HG03103 (cell line): ENCODE measurements around the gene CHAC1.

Experiments
- ATAC-seq: cut with Tn5 transposase; IDR thresholded peaks from one replicate; pipeline ENCODE4 v1.9.1; 2021; ENCODE audit warnings: low read depth; ENCODE audit not compliant: unreplicated experiment

CHAC1 gene

DNA sequence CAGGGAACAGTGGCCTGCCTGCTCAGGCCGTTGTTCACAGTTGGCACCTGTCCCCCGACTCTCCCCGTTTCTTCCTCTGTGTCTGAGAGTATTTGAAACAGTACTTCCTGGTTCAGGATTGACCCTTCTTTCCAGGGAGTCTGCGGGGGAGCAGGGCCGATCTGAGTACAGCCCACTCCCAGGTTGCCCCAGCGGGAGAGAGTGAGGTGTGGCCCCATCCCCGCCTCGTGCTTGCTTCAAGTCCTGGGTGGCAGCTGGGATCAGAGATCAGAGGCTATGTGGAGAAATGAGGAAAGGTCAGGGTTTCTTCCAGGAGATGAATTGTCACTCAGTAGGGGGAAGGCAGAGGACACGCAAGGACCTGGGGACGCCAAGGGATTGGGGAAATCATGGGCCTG is 30.7 kb upstream of the CHAC1 start:
- ATAC-seq = no peak

DNA sequence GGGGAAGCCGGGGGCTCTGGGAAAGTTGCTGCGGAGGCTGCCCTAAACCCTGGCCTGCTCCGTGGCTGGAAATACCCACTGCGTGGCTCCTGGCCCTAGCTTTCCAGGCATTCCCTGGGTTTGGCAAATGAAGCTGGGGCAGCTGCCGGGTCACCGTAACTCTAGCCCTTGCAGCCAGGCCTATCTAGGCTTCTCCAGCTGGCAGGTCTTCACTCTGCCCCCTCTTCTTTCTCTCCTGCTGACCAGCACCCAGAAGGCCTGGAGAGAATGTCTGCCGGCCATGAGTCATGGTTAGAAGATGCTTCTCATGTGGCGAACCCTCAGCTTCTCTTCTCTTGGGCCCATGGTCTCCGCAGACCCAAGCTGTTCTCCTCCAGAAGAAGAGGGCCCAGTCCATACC is 29.7 kb upstream of the CHAC1 start:
- no peak for ATAC-seq

DNA sequence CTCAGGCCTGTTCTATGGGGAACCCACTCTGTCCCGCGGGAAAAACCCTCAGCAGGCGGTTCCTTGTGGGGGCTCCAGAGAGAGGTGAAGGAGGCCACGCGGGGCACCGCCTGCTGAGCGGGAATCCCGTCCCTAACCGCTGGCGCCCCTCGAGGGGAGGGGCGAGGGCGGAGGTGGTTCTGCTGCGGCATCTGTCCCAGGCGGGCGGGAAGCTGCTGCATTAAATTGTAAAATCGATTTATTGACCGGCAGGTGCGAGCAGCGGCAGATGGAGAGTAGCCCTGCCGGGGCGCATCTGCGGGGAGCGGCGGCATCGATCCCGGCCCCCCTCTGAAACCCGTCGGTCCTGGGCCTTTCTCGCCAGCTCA is 27.8 kb upstream of the CHAC1 start:
- no peak for ATAC-seq

DNA sequence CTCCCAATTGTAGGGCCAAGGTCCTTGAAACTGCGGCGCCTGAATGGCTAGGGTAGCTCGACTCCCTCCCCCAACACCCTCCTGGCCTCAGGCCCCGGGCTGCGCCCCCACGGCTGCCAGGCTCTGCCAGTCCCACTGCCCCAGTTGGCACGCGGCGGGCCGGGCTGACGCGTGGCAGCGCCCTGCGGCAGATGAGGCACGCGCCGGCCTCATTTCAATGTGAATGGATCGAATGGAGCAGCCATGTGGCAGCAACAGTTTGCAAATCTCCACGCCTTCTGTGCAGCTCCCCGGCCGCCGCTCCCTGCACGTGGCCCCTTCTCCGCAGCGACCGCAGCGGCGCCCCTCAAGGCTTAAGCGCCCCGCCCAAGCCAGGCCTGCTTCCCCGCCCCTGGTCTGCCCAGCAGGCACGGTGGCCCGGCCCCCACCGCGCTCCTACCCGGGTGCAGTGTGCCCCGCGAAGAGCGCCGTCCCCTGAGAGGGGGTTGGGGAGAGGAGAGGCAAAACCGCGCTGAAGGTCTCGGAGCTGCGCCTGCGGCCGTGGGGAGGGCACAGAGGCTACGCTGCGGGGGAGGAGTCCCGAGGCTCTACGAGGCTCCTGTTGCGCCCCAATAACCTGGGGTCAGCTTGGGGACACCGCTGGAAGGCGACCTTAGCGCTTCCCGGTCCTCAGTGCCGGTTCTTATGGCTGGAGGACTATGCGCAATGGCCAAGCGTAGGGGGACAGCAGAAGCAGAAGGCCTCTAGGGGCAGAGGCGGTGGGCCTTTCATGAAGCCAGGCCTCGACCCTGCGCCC is 27.2 kb upstream of the CHAC1 start:
- no peak for ATAC-seq

DNA sequence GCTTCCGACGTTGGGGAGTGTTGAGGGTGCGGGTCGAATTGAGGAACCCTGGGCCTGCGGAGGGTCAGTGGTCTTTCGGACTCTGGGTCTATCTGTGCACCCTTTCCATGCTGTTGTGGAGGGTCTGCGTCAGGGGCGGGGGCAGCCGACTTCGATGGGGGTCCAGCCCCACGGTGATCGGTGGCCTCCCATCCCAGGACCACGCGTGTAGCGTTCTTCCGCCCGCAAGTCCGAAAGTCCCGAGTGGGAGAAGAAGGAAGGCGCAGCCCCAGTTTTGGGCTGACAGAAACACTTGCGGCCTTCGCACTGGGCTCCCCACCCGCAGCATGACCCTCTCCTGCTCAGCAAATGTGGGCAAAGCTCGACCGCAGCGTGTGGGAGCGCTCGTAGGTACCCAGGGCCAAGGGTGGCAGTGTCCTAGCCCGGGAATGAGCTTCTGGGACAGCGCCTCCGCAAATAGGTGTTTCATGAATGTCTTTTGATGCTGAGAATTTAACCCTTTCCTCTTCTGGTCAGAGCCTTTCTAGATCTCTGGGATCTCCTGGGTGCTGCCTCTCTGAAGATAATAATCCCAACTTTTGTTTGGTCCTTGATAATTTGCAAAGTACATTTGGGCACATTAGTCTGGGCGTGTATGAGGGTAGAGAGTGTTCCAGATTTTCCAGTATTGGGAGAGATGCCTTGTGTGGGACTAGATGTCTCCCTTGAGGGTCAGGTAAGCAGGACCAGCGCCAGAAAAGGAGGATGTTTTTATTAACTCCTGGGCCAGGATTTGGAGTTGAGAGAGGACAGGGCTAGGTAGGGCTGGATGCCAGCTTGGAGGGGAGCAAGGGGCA is 26.4 kb upstream of the CHAC1 start:
- ATAC-seq = no peak

DNA sequence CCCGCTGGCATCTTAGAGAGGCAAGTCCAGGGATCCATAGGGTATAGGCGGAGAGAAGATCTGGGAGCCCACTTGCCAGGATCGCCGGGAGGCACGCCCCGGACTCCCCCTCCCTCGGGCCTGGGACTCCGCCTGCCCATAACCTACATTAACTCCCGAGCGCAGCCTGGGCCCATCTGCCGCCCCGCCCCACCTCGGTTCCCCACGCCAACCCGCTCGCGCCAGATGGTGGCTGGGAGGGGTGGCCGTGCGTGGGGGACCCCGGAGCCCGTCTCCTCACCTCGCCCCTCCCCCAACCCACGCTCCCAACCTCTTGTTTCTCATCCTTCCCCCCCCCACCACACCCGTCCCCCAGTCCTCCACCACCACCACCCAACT is 25.8 kb upstream of the CHAC1 start:
- no peak for ATAC-seq

DNA sequence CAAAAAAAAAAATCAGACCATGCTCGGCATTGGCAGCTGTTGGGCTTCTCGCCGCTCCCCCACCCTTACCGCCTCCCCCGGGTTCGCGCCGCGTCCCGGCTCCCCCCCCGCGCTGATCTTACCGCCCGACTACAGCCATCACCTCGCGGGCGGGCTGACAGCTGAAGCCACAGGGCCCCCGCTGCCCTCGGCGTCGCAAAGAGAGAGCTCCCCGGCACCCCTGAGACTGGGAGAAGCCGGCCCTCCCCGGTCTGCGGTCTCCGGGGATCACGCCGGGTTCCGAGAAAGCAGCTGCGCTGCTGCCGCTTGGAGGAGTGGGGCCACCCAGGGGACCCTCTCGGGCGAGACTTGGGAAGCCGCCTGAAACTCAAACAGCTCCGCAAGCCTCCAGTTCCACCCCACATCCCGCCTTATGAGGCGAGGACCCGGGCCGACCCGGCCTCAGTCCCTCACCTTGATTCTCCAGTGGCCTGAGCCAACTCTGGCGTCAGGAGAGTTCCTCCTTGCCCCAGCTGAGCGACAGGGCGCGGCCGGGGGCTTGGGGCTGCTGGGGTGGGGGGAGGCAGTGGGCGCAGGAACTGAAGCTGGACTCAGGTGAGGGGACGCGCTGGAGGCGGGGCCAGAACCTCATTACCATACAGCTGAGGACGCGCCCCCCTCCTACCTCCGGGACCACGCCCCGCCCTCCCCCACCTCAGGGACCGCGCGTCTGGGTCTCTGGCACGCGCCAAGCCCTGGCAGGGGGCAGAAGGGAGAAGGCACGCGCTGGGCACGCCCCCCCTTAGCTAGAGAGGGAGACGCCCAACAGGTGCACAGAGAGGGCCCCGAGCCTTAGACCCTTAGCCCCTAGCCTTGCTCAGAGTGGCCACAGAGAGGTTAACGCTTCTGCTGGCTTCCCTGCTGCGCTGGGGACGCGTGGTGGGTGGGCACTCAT is 25.1 kb upstream of the CHAC1 start:
- ATAC-seq = no peak

DNA sequence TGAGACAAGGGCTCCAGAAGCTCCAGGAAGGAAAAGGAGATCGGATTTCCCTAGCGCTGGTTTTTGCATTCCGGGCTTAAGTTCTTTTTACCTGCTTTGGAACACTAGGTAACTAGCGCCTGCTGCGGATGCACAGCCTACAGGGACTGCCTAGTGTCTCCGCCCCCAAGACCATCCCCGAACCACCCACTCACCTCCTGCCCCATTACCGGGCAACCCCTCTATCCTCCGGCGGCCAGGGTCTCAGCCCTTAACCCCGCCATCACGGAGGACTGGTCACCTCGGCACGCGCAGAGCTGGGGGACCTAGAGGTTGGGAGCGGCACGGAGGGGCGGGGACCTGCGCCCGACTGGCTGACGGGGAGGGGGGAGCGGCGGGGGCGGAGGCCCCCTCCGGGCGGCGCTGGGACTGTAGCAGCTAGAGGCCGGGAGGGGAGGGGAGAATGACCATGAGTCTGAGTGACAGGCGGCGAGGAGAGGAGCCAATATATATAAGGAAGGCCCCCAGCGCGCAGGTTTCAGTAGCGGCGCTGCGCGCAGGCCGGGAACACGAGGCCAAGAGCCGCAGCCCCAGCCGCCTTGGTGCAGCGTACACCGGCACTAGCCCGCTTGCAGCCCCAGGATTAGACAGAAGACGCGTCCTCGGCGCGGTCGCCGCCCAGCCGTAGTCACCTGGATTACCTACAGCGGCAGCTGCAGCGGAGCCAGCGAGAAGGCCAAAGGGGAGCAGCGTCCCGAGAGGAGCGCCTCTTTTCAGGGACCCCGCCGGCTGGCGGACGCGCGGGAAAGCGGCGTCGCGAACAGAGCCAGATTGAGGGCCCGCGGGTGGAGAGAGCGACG is 24.2 kb upstream of the CHAC1 start, which contains the start of gene DLL4:
Gene DLL4 (plus strand): TSS at position 520 of the 839 bp plus-strand sequence. CDS start 329 bp downstream, outside the sequence.
- no peak for ATAC-seq

DNA sequence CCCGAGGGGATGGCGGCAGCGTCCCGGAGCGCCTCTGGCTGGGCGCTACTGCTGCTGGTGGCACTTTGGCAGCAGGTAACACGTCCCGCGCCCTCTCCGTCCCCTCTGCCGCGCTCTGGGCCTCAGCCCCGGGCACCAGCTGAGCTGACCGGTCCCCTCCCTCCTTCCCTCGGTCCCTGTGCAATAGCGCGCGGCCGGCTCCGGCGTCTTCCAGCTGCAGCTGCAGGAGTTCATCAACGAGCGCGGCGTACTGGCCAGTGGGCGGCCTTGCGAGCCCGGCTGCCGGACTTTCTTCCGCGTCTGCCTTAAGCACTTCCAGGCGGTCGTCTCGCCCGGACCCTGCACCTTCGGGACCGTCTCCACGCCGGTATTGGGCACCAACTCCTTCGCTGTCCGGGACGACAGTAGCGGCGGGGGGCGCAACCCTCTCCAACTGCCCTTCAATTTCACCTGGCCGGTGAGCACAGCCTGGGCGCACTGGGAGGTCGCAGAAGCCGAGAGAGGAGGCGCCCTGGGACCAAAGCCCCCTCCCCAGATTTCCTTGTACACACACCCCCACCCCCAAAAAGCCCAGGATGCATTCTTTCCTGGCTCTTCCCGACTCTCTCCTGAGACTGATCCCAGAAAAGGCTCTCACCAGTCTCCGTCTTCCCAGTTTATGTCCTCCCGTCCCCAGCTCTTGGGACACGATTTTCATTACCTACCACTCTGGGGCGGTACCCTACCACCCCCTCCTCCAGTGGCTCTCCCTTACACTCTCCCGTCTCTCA is 23.4 kb upstream of the CHAC1 start:
- ATAC-seq = no peak

DNA sequence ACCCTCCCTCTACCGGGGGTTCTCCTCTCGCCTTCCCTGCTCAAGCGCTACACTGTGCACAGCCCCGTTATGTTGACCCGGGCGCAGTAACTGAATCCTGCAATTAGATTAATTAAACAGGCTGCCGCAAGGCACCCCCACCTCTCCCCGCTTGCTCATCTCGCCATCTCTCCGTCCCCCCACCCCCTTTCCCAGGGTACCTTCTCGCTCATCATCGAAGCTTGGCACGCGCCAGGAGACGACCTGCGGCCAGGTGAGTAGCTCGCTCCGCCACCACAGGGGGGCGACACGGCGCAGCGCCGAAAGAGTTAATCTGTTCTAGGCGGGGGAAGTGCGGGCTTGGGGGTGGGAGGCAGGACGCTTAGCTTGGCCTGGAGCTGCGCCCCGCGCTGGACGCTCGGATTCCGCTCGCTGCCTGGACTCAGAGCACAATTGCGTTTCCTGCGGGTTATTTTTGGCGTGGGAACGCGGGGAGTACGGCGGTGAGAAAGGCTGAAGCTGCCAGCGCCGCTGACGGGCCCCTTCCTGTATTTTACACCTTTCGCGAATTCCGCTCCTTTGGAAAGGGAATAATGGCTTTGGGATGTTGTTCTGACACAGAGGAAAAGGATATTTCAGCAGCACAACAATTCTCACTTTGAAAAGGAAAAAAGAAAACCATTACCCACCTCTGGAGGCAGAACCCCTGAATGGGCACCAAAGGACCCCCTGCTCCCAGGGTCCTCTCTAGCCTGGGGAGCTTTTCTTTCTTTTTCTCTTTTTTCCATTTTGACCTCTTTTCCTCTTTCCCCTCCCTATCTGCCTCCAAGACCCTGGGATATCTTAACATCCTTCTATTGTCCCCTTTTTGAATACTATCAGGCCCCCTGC is 22.6 kb upstream of the CHAC1 start:
- ATAC-seq = no peak

DNA sequence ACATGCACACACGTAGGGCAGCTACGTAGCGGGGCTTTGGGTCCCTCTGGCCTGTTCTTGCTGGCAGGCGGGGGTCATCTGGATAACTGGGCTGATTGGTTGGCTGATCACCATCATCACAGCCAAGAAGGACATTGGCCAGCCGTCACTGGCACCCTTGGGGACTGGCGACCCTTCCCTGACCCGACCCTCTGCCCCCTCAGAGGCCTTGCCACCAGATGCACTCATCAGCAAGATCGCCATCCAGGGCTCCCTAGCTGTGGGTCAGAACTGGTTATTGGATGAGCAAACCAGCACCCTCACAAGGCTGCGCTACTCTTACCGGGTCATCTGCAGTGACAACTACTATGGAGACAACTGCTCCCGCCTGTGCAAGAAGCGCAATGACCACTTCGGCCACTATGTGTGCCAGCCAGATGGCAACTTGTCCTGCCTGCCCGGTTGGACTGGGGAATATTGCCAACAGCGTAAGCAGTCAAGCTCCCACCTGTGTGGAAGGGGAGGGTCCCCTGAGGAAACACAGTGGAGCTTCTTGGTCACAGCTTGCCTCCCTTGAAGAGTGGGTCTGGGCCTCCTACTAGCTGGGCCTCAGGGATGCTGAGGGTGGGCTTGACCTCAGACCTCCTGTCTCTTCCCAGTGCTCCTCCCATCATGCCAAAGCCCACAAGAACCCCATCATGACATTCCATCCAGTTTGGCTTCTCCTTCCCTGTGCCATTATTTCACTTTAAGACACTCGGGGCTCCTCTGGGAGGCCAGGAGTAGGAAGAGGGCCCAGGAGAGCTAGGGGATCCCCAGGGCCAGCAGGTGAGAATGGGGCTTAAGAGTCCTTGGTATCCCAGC is 21.8 kb upstream of the CHAC1 start:
- ATAC-seq = no peak

DNA sequence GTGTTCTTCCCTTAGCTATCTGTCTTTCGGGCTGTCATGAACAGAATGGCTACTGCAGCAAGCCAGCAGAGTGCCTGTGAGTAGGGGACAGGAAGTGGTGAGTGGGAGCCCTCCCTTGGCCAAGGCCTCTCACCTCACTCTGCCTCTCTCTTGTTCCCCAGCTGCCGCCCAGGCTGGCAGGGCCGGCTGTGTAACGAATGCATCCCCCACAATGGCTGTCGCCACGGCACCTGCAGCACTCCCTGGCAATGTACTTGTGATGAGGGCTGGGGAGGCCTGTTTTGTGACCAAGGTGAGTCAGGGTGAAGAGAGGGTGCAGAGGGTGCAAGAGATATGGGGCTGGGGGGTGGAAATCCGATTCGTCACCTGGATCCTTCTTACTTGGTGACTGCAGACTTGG is 21.1 kb upstream of the CHAC1 start:
- no peak for ATAC-seq

DNA sequence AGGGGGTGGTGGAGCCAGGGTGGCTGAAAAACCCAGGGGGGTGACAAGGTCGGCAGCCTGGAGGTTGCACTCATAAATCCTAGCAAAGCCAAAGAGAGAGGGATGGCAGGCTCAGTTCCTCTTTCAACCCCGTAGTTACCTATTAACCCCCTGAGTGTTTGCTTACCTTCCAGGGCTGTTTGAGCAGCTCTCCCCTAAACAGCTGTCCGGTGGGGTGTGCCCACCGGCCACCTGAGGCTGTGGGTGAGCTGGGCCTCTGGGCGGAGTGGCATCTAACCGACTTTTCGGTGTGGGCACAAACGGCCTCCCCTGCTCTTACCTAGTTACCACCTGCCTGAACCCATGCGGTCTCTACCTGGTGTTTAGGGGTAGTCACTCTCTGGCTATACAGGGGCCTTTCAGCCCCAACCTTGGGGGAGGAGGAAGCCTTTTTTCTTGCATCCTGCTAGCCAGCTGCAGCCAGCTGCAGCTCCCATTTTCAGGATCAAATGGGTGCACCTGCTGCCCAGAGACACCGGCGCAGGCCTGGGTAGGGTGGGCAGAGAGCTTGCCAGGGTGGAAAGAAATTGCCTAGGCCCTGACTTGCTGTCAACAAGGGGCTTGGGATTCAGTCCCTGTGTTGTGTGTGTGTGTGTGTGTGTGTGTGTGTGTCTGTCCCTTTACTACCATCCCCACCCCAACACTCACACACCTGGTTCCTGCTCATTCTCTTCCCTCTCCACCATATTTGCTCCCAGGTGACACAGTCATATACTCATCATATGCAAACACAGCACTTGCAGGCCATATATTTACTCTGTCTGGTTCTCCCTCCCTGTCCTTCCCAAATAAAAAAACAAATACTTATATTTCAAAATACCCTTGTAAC is 20.4 kb upstream of the CHAC1 start:
- ATAC-seq = no peak

DNA sequence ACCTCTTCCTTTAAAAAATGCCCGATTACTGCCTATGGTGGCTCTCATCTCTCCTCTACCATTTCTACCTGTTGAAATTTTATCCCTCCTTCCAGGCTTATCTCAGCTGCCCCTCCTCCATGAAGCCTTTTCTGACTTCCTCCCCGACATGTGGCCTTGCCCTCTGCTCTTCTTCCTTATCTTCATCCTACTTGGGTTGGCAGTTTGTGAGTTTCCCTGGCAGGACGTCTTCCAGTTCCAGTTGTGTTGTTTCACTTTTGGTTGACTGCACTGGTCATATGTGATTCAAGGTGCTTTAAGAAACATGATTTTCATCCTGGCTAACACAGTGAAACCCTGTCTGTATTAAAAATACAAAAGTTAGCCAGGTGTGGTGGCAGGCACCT is 19.8 kb upstream of the CHAC1 start:
- no peak for ATAC-seq

DNA sequence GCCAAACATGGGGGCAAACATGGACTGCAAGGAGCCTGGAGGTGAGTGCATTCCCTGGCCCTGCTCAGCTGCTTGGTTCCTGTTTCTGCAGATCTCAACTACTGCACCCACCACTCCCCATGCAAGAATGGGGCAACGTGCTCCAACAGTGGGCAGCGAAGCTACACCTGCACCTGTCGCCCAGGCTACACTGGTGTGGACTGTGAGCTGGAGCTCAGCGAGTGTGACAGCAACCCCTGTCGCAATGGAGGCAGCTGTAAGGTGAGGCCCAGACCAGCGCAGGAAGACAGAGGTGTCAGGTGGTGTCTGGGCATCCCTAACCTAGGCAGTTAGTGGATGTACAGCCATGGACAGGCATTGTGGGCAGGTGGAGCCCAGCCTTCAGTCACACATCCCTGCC is 18.8 kb upstream of the CHAC1 start:
- ATAC-seq = no peak

DNA sequence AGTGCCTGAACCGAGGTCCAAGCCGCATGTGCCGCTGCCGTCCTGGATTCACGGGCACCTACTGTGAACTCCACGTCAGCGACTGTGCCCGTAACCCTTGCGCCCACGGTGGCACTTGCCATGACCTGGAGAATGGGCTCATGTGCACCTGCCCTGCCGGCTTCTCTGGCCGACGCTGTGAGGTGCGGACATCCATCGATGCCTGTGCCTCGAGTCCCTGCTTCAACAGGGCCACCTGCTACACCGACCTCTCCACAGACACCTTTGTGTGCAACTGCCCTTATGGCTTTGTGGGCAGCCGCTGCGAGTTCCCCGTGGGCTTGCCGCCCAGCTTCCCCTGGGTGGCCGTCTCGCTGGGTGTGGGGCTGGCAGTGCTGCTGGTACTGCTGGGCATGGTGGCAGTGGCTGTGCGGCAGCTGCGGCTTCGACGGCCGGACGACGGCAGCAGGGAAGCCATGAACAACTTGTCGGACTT is 17.0 kb upstream of the CHAC1 start:
- no peak for ATAC-seq
